ENCODE data around the gene SRPK3.

DNA sequence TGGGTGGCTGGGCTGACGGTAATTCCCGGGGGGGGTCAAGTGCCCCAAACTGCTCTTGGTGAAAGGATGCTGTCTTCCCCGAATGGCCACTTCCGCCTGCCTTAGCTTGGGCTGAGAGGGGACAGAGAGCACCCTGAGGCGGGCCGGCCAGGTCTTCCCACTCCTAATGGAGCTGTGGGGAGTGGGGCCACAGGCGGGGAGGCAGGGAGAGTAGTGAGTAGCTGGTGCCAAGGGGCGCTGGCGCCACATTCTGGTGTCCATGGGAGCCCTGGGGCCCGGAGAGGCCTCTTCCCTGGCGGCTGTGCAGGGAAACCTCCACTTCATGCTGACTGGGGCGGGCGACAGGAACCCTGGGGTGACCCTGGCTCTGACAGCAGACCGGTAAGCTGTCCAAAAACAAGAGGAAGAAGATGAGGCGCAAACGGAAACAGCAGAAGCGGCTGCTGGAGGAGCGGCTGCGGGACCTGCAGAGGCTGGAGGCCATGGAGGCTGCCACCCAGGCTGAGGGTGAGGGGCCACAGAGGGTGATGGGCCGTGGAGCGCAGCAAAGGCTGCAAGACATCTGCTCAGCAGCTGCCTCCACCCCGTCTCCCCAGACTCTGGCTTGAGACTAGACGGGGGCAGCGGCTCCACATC, 2.7 kb downstream of the SRPK3 start:
- TF ChIP-seq, protein P1, sequence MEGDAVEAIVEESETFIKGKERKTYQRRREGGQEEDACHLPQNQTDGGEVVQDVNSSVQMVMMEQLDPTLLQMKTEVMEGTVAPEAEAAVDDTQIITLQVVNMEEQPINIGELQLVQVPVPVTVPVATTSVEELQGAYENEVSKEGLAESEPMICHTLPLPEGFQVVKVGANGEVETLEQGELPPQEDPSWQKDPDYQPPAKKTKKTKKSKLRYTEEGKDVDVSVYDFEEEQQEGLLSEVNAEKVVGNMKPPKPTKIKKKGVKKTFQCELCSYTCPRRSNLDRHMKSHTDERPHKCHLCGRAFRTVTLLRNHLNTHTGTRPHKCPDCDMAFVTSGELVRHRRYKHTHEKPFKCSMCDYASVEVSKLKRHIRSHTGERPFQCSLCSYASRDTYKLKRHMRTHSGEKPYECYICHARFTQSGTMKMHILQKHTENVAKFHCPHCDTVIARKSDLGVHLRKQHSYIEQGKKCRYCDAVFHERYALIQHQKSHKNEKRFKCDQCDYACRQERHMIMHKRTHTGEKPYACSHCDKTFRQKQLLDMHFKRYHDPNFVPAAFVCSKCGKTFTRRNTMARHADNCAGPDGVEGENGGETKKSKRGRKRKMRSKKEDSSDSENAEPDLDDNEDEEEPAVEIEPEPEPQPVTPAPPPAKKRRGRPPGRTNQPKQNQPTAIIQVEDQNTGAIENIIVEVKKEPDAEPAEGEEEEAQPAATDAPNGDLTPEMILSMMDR (IDR thresholded peaks at IDR 0.05), result no peak
- TF ChIP-seq ZFX (IDR thresholded peaks at IDR 0.05; ENCODE audit: borderline replicate concordance), result no peak
